Measurements from ENCODE around the gene CNFN.

CNFN gene

DNA sequence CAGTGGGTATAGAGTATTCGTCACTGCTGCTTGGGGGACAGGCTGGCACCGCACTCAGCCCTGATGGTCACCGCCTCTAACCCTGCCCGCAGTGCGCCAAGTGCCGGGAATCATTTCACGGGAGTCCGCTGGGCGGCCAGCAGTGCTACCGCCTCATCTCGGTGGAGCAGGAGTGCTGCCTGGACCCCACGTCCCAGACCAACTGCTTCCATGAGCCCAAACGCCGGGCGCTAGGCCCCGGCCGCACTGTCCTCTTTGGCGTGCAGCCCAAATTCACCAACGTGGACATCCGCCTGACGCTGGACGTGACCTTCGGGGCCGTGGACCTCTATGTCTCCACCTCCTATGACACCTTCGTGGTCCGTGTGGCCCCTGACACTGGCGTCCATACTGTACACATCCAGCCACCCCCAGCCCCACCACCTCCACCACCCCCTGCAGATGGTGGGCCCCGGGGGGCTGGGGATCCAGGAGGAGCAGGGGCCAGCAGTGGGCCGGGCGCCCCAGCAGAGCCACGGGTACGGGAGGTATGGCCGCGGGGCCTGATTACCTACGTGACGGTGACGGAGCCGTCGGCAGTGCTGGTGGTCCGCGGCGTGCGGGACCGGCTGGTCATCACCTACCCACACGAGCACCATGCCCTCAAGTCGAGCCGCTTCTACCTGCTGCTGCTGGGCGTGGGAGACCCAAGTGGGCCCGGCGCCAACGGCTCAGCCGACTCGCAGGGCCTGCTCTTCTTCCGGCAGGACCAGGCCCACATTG is 14.5 kb downstream of the CNFN start:
- no peak for DNase-seq (ENCODE audit: low read depth)

DNA sequence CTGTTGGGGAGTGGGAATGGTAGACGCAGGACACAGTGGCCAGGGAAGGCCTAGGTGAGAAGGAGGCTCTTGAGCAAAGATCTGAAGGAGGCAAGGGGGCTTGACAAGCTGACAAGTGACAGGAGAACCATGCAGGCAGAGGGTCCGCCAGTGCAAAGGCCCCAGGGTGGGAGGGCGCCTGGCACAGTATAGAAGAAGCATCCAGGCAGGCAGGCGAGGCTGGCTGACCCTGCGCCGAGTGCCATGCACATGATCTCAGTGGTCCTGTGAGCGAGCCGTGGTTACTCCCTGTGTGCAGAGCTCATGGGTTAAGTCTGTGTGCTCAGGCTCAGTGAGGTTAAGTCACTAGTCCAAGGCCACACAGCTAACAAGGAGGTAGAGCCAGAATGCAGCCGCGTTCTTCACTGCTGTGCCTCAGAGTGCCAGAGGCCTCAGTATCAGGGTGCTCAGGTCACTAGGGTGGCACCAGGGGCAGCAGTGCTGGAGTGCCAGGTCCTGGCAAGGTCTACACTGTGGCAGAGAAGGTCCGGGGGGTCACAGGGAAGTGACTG is 15.2 kb downstream of the CNFN start:
- DNase-seq (ENCODE audit: low read depth): no peak

DNA sequence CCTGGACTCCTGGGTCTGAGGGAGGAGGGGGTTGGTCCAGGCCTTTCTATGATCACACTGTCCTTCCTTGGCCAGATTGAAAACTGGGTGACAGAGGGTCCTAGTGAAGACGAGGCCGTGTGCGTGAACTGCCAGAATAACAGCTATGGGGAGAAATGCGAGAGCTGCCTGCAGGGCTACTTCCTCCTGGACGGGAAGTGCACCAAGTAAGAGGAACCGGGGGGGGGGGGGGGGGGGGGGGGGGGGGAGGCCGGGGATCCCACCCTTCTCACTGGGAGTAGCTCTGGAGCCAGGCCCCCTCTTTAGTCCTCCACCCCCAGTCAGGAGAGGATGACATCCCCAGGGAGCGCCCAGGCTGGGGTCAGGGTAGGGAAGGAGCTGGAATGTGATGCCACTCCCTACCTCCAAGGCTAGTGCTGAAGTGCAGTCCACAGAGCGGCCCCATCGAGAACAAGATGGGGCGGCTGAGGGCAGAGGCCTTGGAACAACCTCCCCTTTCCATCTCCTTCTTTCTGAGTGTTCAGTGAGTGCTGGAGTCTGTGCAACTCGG is 19.4 kb downstream of the CNFN start:
- DNase-seq (ENCODE audit: low read depth): no peak

DNA sequence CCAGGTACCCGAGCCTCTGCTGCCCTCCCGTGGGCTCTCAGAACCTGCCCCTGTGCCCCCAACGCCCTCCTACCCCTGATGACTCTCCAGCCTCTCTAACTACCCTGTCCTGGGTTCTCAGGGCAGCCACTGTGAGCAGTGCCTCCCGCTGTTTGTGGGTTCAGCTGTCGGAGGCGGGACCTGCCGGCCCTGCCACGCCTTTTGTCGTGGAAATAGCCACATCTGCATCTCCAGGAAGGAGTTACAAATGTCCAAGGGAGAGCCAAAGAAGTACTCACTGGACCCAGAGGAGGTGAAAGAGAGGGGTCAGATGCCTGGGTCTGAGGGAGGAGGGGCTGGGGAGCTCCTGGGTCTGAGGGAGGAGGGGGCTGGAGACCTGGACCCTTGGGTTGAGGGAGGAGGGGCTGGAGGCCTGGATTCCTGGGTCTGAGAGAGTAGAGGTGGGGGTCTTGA is 20.0 kb downstream of the CNFN start:
- DNase-seq (ENCODE audit: low read depth): no peak

DNA sequence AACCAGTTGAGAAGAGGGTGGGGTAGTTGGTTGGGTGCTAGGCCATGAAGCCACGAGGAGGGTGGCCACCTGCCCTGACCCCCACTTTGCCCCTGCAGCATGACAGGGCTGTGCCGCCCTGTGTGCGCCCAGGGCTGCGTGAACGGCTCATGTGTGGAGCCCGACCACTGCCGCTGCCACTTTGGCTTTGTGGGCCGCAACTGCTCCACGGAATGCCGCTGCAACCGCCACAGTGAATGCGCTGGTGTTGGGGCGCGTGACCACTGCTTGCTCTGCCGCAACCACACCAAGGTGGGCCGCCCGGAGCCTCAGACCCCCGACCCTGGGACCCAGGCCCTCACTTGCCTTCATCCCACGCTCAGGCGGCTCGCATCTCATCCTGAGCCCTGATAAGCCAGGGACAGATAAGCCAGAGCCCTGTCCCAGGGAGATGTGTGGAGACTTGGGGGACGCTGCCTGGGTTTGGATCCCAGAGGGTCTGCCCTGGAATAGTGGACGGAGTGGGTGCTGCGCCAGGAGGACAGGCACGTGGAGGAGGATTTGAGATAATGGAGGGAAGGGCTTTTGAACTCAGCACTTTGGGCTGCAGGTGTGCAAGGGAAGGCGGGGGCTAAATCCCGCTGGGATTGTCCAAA is 20.5 kb downstream of the CNFN start:
- no peak for DNase-seq (ENCODE audit: low read depth)

DNA sequence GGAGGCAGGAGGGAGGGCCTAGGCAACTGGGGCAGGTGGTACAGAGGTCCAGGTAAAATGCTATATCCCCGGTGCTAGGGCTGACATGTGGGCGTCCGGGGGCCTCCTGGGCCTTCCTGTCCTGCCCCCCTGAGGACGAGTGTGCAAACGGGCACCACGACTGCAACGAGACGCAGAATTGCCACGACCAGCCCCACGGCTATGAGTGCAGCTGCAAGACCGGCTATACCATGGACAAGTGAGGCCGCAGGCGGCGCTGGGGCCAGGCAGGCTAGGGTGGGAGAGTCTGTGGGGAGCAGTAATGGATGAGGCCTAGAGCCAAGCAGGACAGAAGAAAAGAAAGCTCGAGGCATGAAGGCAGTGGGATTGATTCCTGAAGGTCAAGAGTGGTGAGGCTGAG is 21.3 kb downstream of the CNFN start:
- DNase-seq (ENCODE audit: low read depth): no peak

DNA sequence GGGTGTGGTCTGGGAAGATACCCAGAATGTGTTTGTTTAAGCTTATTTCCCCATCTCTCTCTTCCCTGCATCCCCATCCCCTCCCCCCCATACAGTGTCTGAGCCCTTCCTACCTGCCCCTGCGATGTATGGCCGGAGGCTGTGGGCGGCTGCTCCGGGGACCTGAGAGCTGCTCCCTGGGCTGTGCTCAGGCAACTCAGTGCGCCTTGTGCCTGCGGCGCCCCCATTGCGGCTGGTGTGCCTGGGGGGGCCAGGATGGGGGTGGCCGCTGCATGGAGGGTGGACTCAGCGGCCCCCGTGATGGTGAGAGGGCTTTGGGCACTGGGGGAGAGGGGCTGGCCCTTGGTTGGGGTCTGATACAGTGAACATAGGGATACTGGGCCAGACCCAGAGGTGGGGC is 21.7 kb downstream of the CNFN start:
- no peak for DNase-seq (ENCODE audit: low read depth)

DNA sequence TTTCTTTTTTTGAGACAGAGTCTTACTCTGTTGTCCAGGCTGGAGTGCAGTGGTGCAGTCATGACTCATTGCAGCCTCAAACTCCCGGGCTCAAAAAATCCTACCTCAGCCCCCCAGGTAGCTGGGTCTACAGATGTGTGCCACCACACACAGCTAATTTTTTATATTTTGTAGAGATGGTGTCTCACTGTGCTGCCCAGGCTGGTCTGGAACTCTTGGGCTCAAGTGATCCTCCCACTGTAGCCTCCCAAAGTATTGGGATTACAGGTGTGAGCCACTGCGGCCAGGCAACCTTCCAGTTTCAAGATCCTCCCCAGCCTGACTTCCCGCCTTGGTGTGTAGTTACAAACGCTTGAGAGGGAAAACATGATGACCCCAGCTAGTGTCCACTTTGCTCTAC is 22.2 kb downstream of the CNFN start:
- DNase-seq (ENCODE audit: low read depth): no peak

DNA sequence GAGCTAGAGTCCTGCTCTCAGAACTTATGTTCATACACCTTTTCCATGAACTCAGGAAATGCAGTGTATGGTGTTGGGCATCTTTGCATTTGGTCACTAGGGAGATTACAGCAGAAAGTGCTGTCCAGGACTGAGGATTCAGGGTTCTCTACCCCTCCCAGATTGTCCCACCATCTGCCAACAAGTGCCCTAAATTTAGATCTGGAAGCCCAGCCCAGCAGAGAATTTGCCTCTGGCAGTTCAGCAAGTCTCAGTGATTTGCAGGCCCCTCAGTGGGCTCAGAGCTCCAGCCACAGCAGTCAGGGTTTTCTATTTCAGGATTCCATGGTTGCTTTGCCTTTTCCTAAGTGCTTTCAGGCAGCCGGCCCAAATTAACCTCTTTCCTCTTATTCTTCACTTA is 23.4 kb downstream of the CNFN start:
- no peak for DNase-seq (ENCODE audit: low read depth)

DNA sequence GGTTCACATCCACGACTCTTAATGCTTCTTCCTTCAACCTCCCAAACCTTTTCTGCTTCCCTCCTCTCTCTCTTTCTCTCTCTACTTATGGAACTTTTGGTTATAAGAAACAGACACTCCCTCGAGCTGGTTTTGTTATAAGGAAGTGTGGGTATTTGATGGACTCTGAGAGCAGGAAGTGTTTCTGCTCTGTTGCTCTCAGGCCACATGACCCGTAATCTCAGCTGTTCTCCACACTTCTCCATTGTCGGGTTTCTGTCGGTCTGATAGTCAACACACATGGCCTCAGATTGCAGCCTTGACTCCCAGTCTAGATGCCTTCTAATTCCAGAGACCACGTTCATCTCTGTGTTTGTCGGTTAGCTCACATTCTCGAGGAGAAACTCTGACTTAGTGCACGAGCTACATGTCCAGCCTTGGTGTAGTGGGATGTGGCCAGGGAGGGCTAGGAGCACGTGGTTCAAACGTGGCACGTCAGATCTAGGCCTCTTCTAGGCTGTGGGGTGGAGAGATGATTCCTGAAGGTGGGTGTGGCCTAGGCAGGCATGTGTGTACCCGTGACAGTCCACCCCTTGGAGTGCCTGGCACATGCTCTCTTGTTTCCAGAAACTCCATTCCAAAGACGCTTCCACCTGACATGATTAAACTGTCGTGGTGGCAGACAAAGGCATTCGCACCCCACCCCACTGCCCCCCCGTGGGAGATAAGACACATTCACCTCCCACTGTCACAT is 26.3 kb downstream of the CNFN start:
- no peak for DNase-seq (ENCODE audit: low read depth)

DNA sequence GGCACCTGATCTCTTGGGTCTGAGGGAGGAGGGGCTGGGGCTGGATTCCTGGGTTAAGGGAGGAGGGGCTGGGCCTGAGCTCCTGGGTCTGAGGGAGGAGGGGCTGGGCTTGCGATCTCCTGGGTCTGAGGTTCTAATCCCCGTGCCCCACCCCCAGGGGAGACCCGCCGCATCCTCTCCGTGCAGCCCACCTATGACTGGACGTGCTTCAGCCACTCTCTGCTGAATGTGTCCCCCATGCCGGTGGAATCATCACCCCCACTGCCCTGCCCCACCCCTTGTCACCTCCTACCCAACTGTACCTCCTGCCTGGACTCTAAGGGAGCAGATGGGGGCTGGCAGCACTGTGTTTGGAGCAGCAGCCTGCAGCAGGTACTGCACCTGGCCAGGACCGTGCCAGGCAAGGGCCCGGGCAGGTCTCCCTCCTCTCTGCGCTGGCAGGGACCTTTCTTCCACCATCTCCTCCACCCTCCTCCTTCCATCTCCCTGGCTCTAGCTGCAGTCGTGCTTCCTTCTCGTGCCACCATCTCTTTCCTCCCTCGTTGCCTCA is 27.1 kb downstream of the CNFN start:
- DNase-seq (ENCODE audit: low read depth): no peak

DNA sequence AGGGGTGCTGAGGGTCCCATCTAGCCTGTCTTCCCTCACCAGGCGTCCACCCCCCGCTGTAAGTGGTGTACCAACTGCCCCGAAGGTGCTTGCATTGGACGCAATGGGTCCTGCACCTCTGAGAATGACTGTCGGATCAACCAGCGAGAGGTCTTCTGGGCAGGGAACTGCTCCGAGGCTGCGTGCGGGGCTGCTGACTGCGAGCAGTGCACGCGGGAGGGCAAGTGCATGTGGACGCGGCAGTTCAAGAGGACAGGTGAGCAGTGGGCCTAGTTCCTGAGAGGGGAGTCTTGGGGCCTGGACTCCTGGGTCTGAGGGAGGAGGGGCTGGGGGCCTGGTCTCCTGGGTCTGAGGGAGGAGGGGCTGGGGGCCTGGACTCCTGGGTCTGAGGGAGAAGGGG is 27.8 kb downstream of the CNFN start:
- no peak for DNase-seq (ENCODE audit: low read depth)

DNA sequence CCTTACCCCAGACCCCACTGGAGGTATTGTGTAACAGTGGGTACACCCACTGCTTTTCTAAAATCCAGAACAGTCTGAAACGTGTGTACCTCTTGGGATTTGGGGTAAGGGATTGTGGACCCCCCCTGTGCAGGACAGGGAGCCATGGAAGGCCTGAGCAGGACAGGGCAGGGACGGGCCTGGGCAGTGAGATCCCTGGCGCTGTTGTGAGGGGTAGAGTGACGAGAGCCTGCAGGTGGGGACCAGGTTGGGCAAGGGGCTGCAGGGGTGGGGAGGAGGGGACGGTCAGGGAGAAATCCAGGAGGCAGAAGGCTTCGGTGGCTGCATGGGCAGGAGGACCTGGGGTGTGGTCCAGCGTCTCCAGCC is 28.6 kb downstream of the CNFN start:
- no peak for DNase-seq (ENCODE audit: low read depth)

DNA sequence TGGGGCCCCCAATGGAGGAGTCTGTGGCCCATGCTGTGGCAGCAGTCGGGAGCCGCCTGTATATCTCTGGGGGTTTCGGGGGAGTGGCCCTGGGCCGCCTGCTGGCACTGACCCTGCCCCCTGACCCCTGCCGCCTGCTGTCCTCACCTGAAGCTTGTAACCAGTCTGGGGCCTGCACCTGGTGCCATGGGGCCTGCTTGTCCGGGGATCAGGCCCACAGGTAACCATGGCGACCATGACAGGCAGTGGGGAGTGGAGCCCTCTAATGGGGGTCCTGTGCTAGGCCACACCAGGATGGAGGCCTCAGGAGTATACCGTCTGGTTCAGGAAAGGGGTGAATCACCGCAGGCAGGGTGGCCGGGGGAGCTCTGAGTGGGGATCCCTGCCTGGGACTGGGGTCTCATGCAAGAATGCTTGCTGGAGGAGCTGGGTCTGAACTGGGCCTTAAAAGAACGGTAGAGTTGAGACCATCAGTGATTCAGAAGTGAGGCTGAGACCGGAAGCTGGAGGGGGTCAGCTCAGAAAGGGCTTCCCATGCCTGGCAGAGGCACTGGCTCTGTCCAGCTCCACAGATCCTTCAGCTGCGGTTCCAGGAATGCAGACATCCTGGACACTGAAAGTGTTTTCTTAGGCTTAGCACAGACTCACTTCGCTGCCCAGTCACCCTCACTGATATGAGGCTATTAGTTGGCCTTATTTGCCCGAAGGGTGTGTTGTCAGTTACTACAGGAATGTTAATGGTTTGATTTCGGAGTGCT is 29.1 kb downstream of the CNFN start:
- no peak for DNase-seq (ENCODE audit: low read depth)

DNA sequence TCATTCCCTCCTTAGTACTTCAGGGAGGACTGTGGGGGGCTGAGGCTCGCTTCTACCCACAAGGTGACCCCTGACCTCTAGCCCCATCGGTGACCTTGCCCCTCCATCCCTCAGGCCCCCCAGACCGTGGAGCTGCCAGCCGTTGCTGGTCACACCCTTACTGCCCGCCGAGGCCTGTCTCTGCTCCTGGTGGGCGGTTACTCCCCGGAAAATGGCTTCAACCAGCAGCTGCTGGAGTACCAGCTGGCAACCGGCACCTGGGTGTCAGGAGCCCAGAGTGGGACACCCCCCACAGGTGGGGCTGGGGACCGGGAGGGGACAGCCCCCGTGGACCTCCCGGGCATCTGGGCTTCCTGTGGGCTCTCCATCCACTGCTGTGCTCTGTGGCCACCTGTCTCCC is 32.8 kb downstream of the CNFN start:
- DNase-seq (ENCODE audit: low read depth): no peak

DNA sequence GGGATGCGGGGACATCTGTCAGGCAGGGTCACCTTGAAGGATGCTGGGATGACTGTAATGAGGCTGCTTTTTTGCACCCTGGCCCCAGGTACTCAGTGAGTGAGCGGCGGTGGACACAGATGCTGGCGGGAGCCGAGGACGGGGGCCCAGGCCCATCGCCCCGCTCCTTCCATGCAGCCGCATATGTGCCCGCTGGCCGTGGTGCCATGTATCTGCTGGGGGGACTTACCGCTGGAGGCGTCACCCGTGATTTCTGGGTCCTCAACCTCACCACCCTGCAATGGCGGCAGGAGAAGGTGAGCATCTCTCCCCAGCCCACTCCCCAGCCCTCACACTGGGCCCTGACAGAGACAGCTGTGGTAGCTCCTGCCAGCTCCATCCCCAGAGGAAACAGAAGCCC is 33.4 kb downstream of the CNFN start:
- DNase-seq (ENCODE audit: low read depth): no peak

DNA sequence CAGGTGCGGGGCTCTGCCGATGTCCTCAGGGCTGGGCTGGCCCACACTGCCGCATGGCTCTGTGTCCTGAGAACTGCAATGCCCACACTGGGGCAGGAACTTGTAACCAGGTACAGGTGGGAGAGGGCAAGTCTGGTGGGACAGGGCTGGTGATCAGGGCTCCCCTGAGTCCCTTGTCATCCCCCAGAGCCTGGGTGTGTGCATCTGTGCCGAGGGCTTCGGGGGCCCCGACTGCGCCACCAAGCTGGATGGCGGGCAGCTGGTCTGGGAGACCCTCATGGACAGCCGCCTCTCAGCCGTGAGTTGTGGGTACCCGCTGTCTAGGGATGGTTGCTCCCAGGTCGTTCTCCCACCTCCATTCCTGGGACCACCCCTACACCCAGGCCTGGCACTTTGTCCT is 34.2 kb downstream of the CNFN start:
- no peak for DNase-seq (ENCODE audit: low read depth)

DNA sequence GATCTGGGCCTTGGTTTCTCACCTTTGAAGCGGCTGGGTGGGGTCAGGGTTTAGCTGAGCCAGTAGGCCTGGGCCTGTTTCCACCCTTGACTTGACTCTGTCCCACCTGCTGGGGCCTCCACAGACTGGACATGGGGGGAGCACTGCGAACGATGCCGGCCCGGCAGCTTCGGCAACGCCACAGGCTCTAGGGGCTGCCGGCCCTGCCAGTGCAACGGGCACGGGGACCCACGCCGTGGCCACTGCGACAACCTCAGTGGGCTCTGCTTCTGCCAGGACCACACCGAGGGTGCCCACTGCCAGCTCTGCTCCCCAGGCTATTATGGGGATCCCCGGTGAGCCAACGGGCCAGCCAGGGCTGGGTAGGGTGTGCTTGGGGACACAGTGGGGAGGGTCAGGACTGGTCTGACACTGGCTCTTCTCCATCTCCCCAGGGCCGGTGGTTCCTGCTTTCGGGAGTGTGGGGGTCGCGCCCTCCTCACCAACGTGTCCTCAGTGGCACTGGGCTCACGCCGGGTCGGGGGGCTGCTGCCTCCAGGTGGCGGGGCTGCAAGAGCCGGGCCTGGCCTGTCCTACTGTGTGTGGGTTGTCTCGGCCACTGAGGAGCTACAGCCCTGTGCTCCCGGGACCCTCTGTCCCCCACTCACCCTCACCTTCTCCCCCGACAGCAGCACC is 36.6 kb downstream of the CNFN start:
- no peak for DNase-seq (ENCODE audit: low read depth)

DNA sequence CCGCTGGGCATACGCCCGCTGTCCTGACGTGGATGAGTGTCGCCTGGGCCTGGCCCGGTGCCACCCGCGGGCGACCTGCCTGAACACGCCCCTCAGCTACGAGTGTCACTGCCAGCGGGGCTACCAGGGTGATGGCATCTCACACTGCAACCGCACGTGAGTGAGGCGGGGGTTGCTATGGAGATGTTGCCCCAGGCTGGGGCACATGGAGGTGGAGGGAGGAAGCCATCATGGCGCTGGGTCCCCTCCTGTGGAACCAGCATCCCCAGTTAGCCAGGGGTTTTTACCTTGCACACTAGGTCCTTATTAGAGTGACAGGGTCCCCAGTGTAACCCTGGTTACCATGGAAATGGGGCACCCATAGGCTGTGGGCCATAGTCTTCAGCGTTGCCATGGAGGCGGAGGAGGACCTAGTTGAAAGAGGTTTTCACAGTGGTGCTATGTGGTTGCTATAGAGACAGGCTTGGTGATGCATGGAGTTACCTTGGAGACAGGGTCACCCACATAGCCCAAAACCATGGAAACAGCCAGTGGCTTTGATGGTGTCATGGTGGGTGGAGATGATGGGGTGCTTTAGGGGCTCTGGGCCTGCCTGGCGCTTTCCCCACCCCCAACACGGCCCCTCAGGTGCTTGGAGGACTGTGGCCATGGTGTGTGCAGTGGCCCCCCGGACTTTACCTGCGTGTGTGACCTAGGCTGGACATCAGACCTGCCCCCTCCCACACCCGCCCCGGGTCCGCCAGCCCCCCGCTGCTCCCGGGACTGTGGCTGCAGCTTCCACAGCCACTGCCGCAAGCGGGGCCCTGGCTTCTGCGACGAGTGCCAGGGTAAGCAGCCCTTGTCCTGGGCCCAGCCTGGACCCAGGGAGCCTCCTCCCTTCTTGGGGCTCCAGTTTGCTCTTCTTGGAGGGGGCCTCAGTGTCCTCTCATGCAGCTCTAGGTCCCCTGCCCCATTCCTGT is 37.5 kb downstream of the CNFN start:
- no peak for DNase-seq (ENCODE audit: low read depth)

Data from stimulated activated CD8-positive, alpha-beta memory T cell treated with anti-CD3 and anti-CD28 coated beads, Interleukin-12 subunit alpha, Interleukin-12 subunit beta, amount 100 ng/mL, for 4 hours (primary cell).